IPS-18c (cell line): Measurements from ENCODE around the gene GTPBP3.

ENCODE experiments used
- H3K4me3 ChIP-seq: 2 replicates; pipeline ENCODE4 v1.7.0; 2013; ENCODE audit warnings: low read depth, mild to moderate bottlenecking, low read length, moderate library complexity; ENCODE audit not compliant: insufficient read depth
- H3K9me3 ChIP-seq: one replicate; pipeline ENCODE4 v1.6.1; 2013; ENCODE audit warnings: mild to moderate bottlenecking, low read length, moderate library complexity; ENCODE audit not compliant: control insufficient read depth, insufficient read depth

GTPBP3 gene

DNA sequence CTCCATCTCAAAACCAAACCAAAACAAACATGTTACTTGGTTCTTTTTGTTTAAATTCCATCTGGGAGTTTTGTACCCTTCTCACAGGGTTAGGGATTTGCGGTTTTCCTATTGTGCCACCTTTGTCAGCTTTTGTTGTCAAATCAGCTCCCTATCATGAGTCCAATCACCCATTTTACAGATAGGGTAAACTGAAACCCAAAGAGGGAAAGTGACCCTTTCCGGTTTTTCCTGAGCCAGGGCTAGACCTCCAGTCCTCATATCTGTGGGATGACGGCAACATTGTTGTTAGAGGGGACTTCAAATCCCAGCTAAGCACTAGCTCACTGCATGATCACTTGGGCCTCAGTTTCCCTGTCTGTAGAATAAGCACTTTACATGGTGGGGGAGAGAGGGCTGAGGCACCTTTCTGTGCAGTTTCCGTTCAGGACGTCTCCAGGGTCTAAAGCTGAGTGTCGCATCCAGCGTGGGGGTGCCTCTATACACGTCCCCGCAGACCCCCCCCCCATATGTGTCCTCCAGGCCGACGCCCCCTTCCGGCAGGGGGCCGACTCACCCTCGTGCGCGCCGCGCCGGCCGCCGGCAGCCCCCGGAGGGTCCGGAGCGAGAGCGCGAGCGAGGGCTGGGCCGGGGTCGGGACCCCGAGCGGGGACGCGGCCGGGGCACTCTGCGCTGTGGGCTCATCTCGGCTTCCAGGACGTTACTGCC is 52.8 kb downstream of the GTPBP3 start:
- Histone ChIP-seq H3K9me3 (no peaks in the 10 kb centered on the region), H3K4me3 (peak overlapping the region; percentile 78)

DNA sequence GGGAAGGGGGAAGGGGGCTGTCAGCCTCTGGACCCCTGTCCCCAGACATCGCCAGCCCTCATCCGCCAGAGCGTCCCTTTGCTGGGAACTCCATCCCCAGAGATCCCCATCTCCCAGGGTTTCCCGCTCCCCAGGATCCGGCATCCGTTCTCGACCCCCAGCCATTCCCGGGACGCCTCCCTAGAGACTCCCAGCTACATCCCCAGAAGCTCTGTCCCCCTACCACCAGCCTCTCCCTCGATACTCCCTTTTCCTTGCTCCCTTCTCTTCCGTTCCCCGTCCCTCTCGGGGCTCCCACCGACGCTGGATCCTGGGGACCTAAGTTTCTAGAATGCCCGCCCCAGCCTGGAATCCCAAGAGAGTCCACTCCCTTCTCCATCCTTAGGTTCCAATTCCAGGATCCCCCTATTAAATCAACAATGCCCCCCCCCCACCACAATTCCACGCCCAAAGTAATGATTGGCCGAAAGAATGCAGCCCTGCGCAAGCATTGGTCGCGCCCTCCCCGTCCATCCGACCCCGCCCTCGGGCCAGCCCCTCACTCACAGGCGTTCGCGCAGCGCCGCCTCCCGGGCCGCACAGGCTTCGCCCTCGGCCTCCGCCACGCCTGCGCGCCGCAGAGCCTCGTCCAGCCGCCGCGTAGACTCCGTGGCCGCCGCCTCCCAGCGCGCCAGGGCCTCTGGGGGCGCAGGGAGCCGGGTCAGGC is 53.5 kb downstream of the GTPBP3 start:
- Histone ChIP-seq H3K4me3 (peak overlapping the region; percentile 78), H3K9me3 (no peaks in the 10 kb centered on the region)

DNA sequence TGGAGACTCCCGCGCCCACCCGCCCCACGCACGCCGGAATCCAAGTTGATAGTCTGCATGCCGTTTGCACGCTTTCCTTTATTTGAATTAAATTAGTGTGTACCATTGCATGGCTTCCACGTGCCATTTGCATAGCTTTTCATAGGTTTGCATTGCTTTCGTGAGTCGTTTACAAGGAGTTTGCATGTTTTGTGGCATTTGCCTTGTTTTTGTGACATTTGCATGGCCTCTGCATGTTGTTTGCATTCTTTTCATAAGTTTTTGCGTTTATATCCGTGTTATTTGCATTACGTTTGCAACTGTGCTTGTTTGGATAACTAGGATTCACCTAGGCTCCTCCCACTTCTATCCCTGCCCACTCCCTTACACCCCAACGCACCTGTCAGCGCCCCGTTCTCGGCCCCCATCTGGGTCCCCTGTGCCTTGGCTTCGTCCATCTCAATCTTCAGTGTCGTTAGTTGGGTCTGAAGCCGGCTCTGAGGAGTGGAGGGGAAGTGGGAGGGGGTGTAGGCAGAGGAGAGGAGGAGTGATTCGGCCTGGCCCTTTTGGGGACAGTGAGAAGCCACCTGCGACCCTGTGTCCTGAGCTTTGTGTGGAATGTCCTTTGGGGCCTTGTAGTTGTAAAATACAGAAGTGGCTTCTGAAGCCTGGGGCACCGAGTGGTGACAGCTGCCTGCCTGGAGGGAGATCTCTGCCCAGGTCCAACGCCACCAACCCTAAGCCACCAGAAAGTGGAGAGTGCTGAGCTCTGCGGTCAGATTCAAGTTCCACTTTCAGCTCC is 54.2 kb downstream of the GTPBP3 start:
- Histone ChIP-seq H3K4me3 (peak overlapping the region; percentile 78), H3K9me3 (no peaks in the 10 kb centered on the region)
